HK-2 (cell line): Measurements from ENCODE around the gene EPB41L3.
"Not testable (repeated sequence)": the region's sequence is repeated elsewhere in the genome, so short reads cannot be mapped to it uniquely, and the experiment has no call there.

Experiments
- DNase-seq: peaks from one replicate; pipeline ENCODE4 v3.0.0-alpha.2; 2018; ENCODE audit not compliant: unreplicated experiment

EPB41L3 gene

GRCh38 chr18:5532066-5532465 is 11.7 kb downstream of the EPB41L3 start:
- DNase-seq: no peak

GRCh38 chr18:5530629-5531178 is 13.1 kb downstream of the EPB41L3 start:
- no peak for DNase-seq

- no peak for DNase-seq
These were observed 14.3 kb downstream of the EPB41L3 start for GRCh38 chr18:5529471-5529870.

- DNase-seq: no peak
These were observed 16.2 kb downstream of the EPB41L3 start for GRCh38 chr18:5527603-5528002.

GRCh38 chr18:5524660-5525059 is 19.1 kb downstream of the EPB41L3 start:
- DNase-seq: no peak

- no peak for DNase-seq
These were observed 22.8 kb downstream of the EPB41L3 start for GRCh38 chr18:5521000-5521399.

GRCh38 chr18:5520464-5520863 is 23.3 kb downstream of the EPB41L3 start:
- DNase-seq: no peak

- no peak for DNase-seq
These were observed 24.1 kb downstream of the EPB41L3 start for GRCh38 chr18:5519448-5520298.

- DNase-seq: no peak
These were observed 24.9 kb downstream of the EPB41L3 start for GRCh38 chr18:5518899-5519371.

- DNase-seq: no peak
These were observed 25.5 kb downstream of the EPB41L3 start for GRCh38 chr18:5518179-5518770.

GRCh38 chr18:5516841-5517240 is 27.0 kb downstream of the EPB41L3 start:
- no peak for DNase-seq

GRCh38 chr18:5515011-5515784 is 28.6 kb downstream of the EPB41L3 start:
- no peak for DNase-seq

GRCh38 chr18:5513947-5514346 is 29.9 kb downstream of the EPB41L3 start:
- DNase-seq: no peak

GRCh38 chr18:5512176-5512575 is 31.6 kb downstream of the EPB41L3 start:
- no peak for DNase-seq

- DNase-seq: not testable (repeated sequence)
These were observed 32.3 kb downstream of the EPB41L3 start for GRCh38 chr18:5511541-5511940.

- no peak for DNase-seq
These were observed 33.5 kb downstream of the EPB41L3 start for GRCh38 chr18:5510135-5510846.

GRCh38 chr18:5508821-5509220 is 35.0 kb downstream of the EPB41L3 start:
- DNase-seq: no peak

GRCh38 chr18:5507756-5508155 is 36.0 kb downstream of the EPB41L3 start:
- DNase-seq: no peak

GRCh38 chr18:5506174-5506573 is 37.6 kb downstream of the EPB41L3 start:
- no peak for DNase-seq

GRCh38 chr18:5503740-5504139 is 40.1 kb downstream of the EPB41L3 start:
- DNase-seq: no peak

GRCh38 chr18:5500158-5500939 is 43.4 kb downstream of the EPB41L3 start:
- no peak for DNase-seq
